ENCODE measurements around the gene LRCH4. TPM values are rescaled to one million over a fixed set of nuclear protein-coding genes. Genes with fewer than 3 reads are reported as not detected.
A peak's percentile ranks its signal among the peaks of the same experiment; 100 is the strongest.

LRCH4 gene
- total and polyA plus RNA-seq, 2 of the 13 experiments (the other 11 are each of a cell fraction or from before 2014, with no cell fraction given), result 7.0 to 9.3 TPM

DNA sequence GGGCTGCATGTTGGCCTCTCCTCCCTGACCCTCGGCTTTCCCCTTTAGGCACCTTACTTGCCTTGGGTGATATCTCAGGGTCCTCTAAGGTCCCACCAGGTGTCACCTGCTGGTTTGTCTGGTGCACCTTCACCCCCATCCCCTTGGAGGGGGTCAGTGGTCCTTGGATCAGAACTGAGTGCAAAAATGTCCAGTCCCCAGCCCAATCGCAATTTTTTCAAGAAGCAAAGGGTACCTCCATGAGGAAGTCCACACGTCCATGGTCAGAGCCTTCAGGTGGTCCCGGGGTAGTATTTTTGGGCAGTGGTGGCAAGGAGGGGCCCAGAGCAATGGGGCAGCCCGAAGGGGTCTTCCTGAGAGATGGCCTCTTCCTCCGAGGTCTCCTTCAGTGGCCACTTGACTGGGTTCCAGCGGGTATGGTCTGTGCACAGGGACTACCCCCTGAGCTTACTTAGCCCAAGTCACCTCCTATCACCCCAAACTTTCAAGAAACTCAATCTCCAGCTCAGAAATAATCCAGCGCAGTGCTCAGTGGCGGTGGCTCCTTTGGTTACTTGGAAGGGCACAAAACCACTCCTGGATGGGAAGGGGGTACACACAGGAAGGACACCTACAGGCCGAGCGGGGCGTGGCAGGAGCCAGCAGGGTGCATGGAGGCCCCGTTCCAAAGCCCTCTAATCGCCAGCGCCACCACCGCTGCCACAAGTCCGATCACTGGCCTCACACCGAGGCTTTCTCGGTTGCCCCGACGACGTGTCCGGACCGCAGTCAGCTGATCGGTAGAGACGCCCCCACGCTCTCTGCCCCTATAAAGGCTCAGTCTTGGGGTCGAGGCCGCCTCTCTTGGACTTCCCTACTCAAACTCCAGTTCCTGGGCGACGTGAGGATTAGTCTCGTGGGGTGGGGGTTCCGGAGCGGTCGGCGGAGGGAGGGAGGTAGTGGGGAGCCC, 16.8 kb downstream of the LRCH4 start (continued):
- TF ChIP-seq, protein P1, sequence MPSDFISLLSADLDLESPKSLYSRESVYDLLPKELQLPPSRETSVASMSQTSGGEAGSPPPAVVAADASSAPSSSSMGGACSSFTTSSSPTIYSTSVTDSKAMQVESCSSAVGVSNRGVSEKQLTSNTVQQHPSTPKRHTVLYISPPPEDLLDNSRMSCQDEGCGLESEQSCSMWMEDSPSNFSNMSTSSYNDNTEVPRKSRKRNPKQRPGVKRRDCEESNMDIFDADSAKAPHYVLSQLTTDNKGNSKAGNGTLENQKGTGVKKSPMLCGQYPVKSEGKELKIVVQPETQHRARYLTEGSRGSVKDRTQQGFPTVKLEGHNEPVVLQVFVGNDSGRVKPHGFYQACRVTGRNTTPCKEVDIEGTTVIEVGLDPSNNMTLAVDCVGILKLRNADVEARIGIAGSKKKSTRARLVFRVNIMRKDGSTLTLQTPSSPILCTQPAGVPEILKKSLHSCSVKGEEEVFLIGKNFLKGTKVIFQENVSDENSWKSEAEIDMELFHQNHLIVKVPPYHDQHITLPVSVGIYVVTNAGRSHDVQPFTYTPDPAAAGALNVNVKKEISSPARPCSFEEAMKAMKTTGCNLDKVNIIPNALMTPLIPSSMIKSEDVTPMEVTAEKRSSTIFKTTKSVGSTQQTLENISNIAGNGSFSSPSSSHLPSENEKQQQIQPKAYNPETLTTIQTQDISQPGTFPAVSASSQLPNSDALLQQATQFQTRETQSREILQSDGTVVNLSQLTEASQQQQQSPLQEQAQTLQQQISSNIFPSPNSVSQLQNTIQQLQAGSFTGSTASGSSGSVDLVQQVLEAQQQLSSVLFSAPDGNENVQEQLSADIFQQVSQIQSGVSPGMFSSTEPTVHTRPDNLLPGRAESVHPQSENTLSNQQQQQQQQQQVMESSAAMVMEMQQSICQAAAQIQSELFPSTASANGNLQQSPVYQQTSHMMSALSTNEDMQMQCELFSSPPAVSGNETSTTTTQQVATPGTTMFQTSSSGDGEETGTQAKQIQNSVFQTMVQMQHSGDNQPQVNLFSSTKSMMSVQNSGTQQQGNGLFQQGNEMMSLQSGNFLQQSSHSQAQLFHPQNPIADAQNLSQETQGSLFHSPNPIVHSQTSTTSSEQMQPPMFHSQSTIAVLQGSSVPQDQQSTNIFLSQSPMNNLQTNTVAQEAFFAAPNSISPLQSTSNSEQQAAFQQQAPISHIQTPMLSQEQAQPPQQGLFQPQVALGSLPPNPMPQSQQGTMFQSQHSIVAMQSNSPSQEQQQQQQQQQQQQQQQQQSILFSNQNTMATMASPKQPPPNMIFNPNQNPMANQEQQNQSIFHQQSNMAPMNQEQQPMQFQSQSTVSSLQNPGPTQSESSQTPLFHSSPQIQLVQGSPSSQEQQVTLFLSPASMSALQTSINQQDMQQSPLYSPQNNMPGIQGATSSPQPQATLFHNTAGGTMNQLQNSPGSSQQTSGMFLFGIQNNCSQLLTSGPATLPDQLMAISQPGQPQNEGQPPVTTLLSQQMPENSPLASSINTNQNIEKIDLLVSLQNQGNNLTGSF (CRISPR knock-in tag; IDR thresholded peaks at IDR 0.05), result no peak
- TF ChIP-seq ZNF343 (CRISPR knock-in tag; IDR thresholded peaks at IDR 0.05) (no peak), TBX3 (IDR thresholded peaks at IDR 0.05; ENCODE audit: borderline replicate concordance) (no peak), ZNF589 (CRISPR knock-in tag; conservative IDR thresholded peaks at IDR 0.05) (peak; percentile 5; the same call in 1 of the 2 replicates), MAFG (CRISPR knock-in tag; IDR thresholded peaks at IDR 0.05) (no peak), ZNF577 (CRISPR knock-in tag; IDR thresholded peaks at IDR 0.05; ENCODE audit: borderline replicate concordance, low read depth) (no peak), ZNF772 (CRISPR knock-in tag; IDR thresholded peaks at IDR 0.05) (peak; percentile 95; the same call in 1 of the 2 replicates), ZNF101 (CRISPR knock-in tag; IDR thresholded peaks at IDR 0.05; ENCODE audit: borderline replicate concordance, low read depth) (no peak), NCOR1 (IDR thresholded peaks at IDR 0.05; ENCODE audit: borderline replicate concordance, low read length) (no peak), ZNF546 (CRISPR knock-in tag; conservative IDR thresholded peaks at IDR 0.05) (no peak), FOXC1 (CRISPR knock-in tag; IDR thresholded peaks at IDR 0.05; ENCODE audit: borderline replicate concordance) (no peak), SCMH1 (CRISPR knock-in tag; IDR thresholded peaks at IDR 0.05; ENCODE audit: borderline replicate concordance) (no peak), SIN3A (IDR thresholded peaks at IDR 0.05; ENCODE audit: borderline replicate concordance, low read depth, low read length) (peak; percentile 91), KLF12 (CRISPR knock-in tag; IDR thresholded peaks at IDR 0.05; ENCODE audit: borderline replicate concordance) (no peak; the same call in 1 of the 2 replicates), FIP1L1 (IDR thresholded peaks at IDR 0.05; ENCODE audit: borderline replicate concordance, insufficient read depth, low read depth, low read length) (peak; percentile 81; the same call in 1 of the 2 replicates), ZFP62 (CRISPR knock-in tag; IDR thresholded peaks at IDR 0.05) (no peak), RAD21 (CRISPR knock-in tag; IDR thresholded peaks at IDR 0.05) (peak; percentile 54; the same call in 1 of the 2 replicates), ZSCAN20 (CRISPR knock-in tag; IDR thresholded peaks at IDR 0.05; ENCODE audit: borderline replicate concordance) (no peak; the same call in 1 of the 2 replicates), KLF11 (CRISPR knock-in tag; IDR thresholded peaks at IDR 0.05) (no peak; the same call in 1 of the 2 replicates)
- TF ChIP-seq, protein P2, sequence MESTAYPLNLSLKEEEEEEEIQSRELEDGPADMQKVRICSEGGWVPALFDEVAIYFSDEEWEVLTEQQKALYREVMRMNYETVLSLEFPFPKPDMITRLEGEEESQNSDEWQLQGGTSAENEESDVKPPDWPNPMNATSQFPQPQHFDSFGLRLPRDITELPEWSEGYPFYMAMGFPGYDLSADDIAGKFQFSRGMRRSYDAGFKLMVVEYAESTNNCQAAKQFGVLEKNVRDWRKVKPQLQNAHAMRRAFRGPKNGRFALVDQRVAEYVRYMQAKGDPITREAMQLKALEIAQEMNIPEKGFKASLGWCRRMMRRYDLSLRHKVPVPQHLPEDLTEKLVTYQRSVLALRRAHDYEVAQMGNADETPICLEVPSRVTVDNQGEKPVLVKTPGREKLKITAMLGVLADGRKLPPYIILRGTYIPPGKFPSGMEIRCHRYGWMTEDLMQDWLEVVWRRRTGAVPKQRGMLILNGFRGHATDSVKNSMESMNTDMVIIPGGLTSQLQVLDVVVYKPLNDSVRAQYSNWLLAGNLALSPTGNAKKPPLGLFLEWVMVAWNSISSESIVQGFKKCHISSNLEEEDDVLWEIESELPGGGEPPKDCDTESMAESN (CRISPR knock-in tag; conservative IDR thresholded peaks at IDR 0.05), result no peak

Measured in HepG2 (cell line).